Lung (tissue), 12 donors: ENCODE measurements around the gene PABPN1. TPM values are rescaled to one million over a fixed set of nuclear protein-coding genes. Genes with fewer than 3 reads are reported as not detected.

Source experiments
- ATAC-seq: fragments of 200-7000 bp; cut with Tn5 transposase; one replicate; pipeline ENCODE4 v1.9.1; 2020; ENCODE audit warnings: moderate number of reproducible peaks; ENCODE audit not compliant: insufficient read depth, low FRiP score
- DNase-seq, 3 donors: peaks; one replicate each; pipeline ENCODE4 v3.0.0-alpha.2; 2013 to 2017
- H3K27ac ChIP-seq, 2 donors: one replicate each; pipeline ENCODE4 v1.5.1; 2013; ENCODE audit warnings: mild to moderate bottlenecking in 2 of 2, moderate library complexity in 2 of 2, control low read depth in 1 of 2, inconsistent platforms in 1 of 2, low read depth in 1 of 2, low read length in 1 of 2
- H3K27me3 ChIP-seq, 3 donors: one replicate each; pipeline ENCODE4 v1.5.1; 2013; ENCODE audit warnings: low read length in 2 of 3; ENCODE audit not compliant: control insufficient read depth in 3 of 3, insufficient read depth in 3 of 3
- H3K36me3 ChIP-seq, 4 donors: one replicate each; pipeline ENCODE4 v1.5.1; 2013; ENCODE audit warnings: low read length in 4 of 4, mild to moderate bottlenecking in 1 of 4, moderate library complexity in 1 of 4; ENCODE audit not compliant: control insufficient read depth in 4 of 4, insufficient read depth in 4 of 4
- H3K4me1 ChIP-seq, 5 donors: one replicate each; pipeline ENCODE4 v1.5.1; 2013; ENCODE audit warnings: low read length in 5 of 5, mild to moderate bottlenecking in 2 of 5, moderate library complexity in 1 of 5; ENCODE audit not compliant: control insufficient read depth in 5 of 5, insufficient read depth in 5 of 5
- H3K4me3 ChIP-seq: one replicate; pipeline ENCODE4 v1.5.1; 2013; ENCODE audit warnings: mild to moderate bottlenecking, control low read depth, moderate library complexity
- H3K9ac ChIP-seq, 2 donors: one replicate each; pipeline ENCODE4 v1.5.1; 2013; ENCODE audit warnings: low read length in 2 of 2, control low read depth in 1 of 2; ENCODE audit not compliant: insufficient read depth in 1 of 2
- H3K9me3 ChIP-seq, 4 donors: one replicate each; pipeline ENCODE4 v1.5.1; 2013; ENCODE audit warnings: low read length in 3 of 4, mild to moderate bottlenecking in 1 of 4, moderate library complexity in 1 of 4; ENCODE audit not compliant: control insufficient read depth in 4 of 4, insufficient read depth in 3 of 4
- CTCF ChIP-seq: IDR thresholded peaks from 2 replicates; pipeline ENCODE4 v1.5.1; 2012; ENCODE audit warnings: mild to moderate bottlenecking; ENCODE audit errors: control extremely low read depth, extremely low read depth
- WGBS, 2 donors: extraction: QIAGEN DNeasy Blood & Tissue Kit; methylation state at CpG; one replicate each; pipeline ENCODE4 v1.1.7; 2013; 5-methylcytosine and 5-hydroxymethylcytosine counted together
- polyA plus RNA-seq, 2 donors: library from polyadenylated mRNA; stranded (reverse); fragments of 200-250 nt; gene quantifications; one replicate each; pipeline ENCODE4 v1.2.1, GENCODE V29; 2013
- total RNA-seq, 2 donors: library from RNA; depleted of rRNA in 1 of 2; stranded (reverse); fragments of >200 nt in 1 of 2; gene quantifications; one replicate each; pipeline ENCODE4 v1.2.1, GENCODE V29; 2014 to 2021
- donor health status: control.
- donor health status: control.
- donor health status: Bipolar disorder and iron deficiency.
- donor health status: healthy.
- donor health status: DM: yes; HTN: yes; CAD: no.

Gene PABPN1
- total and polyA plus RNA-seq, 4 donors = 66.0 to 183 (median 103) TPM

GRCh38 chr14:23308721-23309445 is 12.4 kb upstream of the PABPN1 start:
- Histone ChIP-seq H3K27me3 (no peaks in the 10 kb centered on the region), H3K4me1 (peaks cover 0 to 21% (median 12%) of the 10 kb centered on the region in 5 donors), H3K4me3 (no peak overlapping the region), H3K27ac (no peak overlapping the region), H3K36me3 (peaks cover 0 to 31% (median 18%) of the 10 kb centered on the region in 4 donors), H3K9me3 (no peaks in the 10 kb centered on the region), H3K9ac (no peak overlapping the region)
- TF ChIP-seq CTCF = no peak
- ATAC-seq (no peak), DNase-seq (no peak)
- 88 to 89% methylated on average over 17 of the region's 17 CpGs for WGBS, 2 donors

- DNase-seq = no peak
- H3K27ac ChIP-seq = no peak overlapping the region
Observed at GRCh38 chr14:23310546-23310945, 10.7 kb upstream of the PABPN1 start.

GRCh38 chr14:23316300-23316699 is 5.0 kb upstream of the PABPN1 start:
- no peaks in the 10 kb centered on the region for H3K27me3 ChIP-seq
- no peak overlapping the region for H3K27ac ChIP-seq
- 92 to 97% methylated on average over 5 of the region's 5 CpGs for WGBS, 2 donors
- no peak for TF ChIP-seq CTCF
- H3K9me3 ChIP-seq = no peaks in the 10 kb centered on the region
- H3K4me1 ChIP-seq = peaks cover 0 to 6% (median 4%) of the 10 kb centered on the region in 5 donors
- no peak overlapping the region for H3K9ac ChIP-seq
- DNase-seq (no peak), ATAC-seq (no peak)
- no peak overlapping the region for H3K4me3 ChIP-seq
- peaks cover 0 to 8% (median 0%) of the 10 kb centered on the region in 4 donors for H3K36me3 ChIP-seq

More at GRCh38 chr14:23310546-23310945, 10.7 kb upstream of the PABPN1 start:
- no peak for TF ChIP-seq CTCF
- no peak for ATAC-seq
- Histone ChIP-seq H3K4me1 (peaks cover 0 to 21% (median 12%) of the 10 kb centered on the region in 5 donors), H3K36me3 (peaks cover 0 to 31% (median 18%) of the 10 kb centered on the region in 4 donors), H3K4me3 (no peak overlapping the region), H3K27me3 (no peaks in the 10 kb centered on the region), H3K9me3 (no peaks in the 10 kb centered on the region), H3K9ac (no peak overlapping the region)
- 92 to 97% methylated on average over 1 of the region's 1 CpG for WGBS, 2 donors
